Mucosa of descending colon (tissue), 3 donors: Measurements from ENCODE around the gene ZMYND12. TPM values are rescaled to one million over a fixed set of nuclear protein-coding genes. Genes with fewer than 3 reads are reported as not detected.
A peak's percentile ranks its signal among the peaks of the same experiment; 100 is the strongest.

Source experiments
- ATAC-seq: fragments of 200-7000 bp; cut with Tn5 transposase; one replicate; pipeline ENCODE4 v1.9.1; 2020; ENCODE audit warnings: mild to moderate bottlenecking, moderate library complexity
- DNase-seq, 3 donors: peaks; one replicate each; pipeline ENCODE4 v3.0.0-alpha.2; 2020
- H3K36me3 ChIP-seq: fragments of 200-600 bp; one replicate; pipeline ENCODE4 v1.8.0; 2021; ENCODE audit warnings: low read depth, mild to moderate bottlenecking
- H3K4me1 ChIP-seq: fragments of 200-600 bp; one replicate; pipeline ENCODE4 v1.8.0; 2021; ENCODE audit warnings: low read depth, mild to moderate bottlenecking
- H3K4me3 ChIP-seq: fragments of 200-600 bp; one replicate; pipeline ENCODE4 v1.8.0; 2021; ENCODE audit warnings: mild to moderate bottlenecking
- H3K9me3 ChIP-seq: fragments of 200-600 bp; one replicate; pipeline ENCODE4 v1.8.0; 2021; ENCODE audit warnings: mild to moderate bottlenecking
- CTCF ChIP-seq: fragments of 200-600 bp; IDR thresholded peaks from one replicate; pipeline ENCODE4 v1.8.0; 2022; ENCODE audit warnings: antibody characterized with exemption, mild to moderate bottlenecking
- intact Hi-C, 2 donors: fragments of 100-400 bp; cut with DNase I in 1 of 2; cut with micrococcal nuclease in 1 of 2; formaldehyde crosslinking; loops; one replicate each; pipeline versions ENCODE4 v1.11.0 to v1.11.1; 2022; cut with DNase I, micrococcal nuclease
- total RNA-seq, 3 donors: library from RNA; stranded (reverse); fragmentation: NEBNext Ultra II Directional in 2 of 3; extraction: Animal tissue kit (Norgen Biotek cat#: 25700) in 2 of 3; gene quantifications; one replicate each; pipeline versions ENCODE4 v1.2.1 to v1.2.4, GENCODE V29; 2021 to 2023
- donor health status: DM: no; HTN: no; CAD: no; lungs with moderate emphysema.
- donor health status: DM: no; HTN: no; CAD: no.
- donor health status: DM: no; HTN: yes; CAD: no.

The ZMYND12 gene
- total RNA-seq, 3 donors from 2014 or later = 1.2 to 3.0 (median 2.2) TPM

- intact Hi-C loops = no loop called here
- H3K36me3 ChIP-seq = no peaks in the 10 kb centered on the region
- no peaks in the 10 kb centered on the region for H3K9me3 ChIP-seq
- TF ChIP-seq CTCF = no peak
- no peak overlapping the region for H3K4me3 ChIP-seq
- DNase-seq (no peak), ATAC-seq (peak; percentile 71)
- peaks cover 12% of the 10 kb centered on the region for H3K4me1 ChIP-seq
These were observed 63.6 kb downstream of the ZMYND12 start for GRCh38 chr1:42392255-42392654.

- intact Hi-C loops = no loop called here
These were observed 69.8 kb downstream of the ZMYND12 start for GRCh38 chr1:42386051-42386450.

GRCh38 chr1:42385283-42385682, 70.5 kb downstream of the ZMYND12 start:
- DNase-seq = no peak
- intact Hi-C loops = no loop called here
- no peak for TF ChIP-seq CTCF
- H3K9me3 ChIP-seq = no peaks in the 10 kb centered on the region
- no peaks in the 10 kb centered on the region for H3K36me3 ChIP-seq
- no peaks in the 10 kb centered on the region for H3K4me1 ChIP-seq
- no peak overlapping the region for H3K4me3 ChIP-seq
- ATAC-seq = no peak

More at GRCh38 chr1:42386051-42386450, 69.8 kb downstream of the ZMYND12 start:
- Histone ChIP-seq H3K9me3 (no peaks in the 10 kb centered on the region), H3K4me1 (no peaks in the 10 kb centered on the region), H3K4me3 (no peak overlapping the region), H3K36me3 (no peaks in the 10 kb centered on the region)
- ATAC-seq (no peak), DNase-seq (no peak)
- TF ChIP-seq CTCF = no peak

GRCh38 chr1:42381280-42381673, 74.5 kb downstream of the ZMYND12 start:
- Histone ChIP-seq H3K9me3 (no peaks in the 10 kb centered on the region), H3K4me1 (no peaks in the 10 kb centered on the region), H3K36me3 (no peaks in the 10 kb centered on the region), H3K4me3 (peak overlapping the region; percentile 23)
- ATAC-seq (no peak), DNase-seq (no peak)
- no peak for TF ChIP-seq CTCF
- intact Hi-C loops = no loop called here

GRCh38 chr1:42380586-42381279, 75.1 kb downstream of the ZMYND12 start, which contains the start of gene RIMKLA:
TSS of gene RIMKLA (plus strand) at chr1:42380792. CDS start at chr1:42380935, 143 bp downstream.
- intact Hi-C loops = no loop called here
- no peak for TF ChIP-seq CTCF
- DNase-seq = peak; percentile 63 to 78 (median 64)

More at GRCh38 chr1:42380586-42381279, 75.1 kb downstream of the ZMYND12 start, which contains the start of gene RIMKLA:
- Histone ChIP-seq H3K4me1 (no peaks in the 10 kb centered on the region), H3K9me3 (no peaks in the 10 kb centered on the region), H3K36me3 (no peaks in the 10 kb centered on the region), H3K4me3 (peak within 1 kb of the TSS; percentile 23)
- ATAC-seq = peak; percentile 96

Other genes with a start within 250 kb of the ZMYND12 start
- 10 to 100 TPM; 47.0 to 57.3 (median 53.4) TPM for gene FOXJ3, start 120.8 kb downstream of the ZMYND12 start, total RNA-seq
- gene RIMKLA, start 75.2 kb downstream of the ZMYND12 start, total RNA-seq = 10 to 100 TPM; 13.3 to 18.9 (median 14.5) TPM
- 10 to 100 TPM; 62.2 to 90.5 (median 75.8) TPM for gene PPCS, start 521 bp upstream of the ZMYND12 start, total RNA-seq
- gene CCDC30, start 7.3 kb upstream of the ZMYND12 start, total RNA-seq = 1 to 10 TPM; 2.2 to 3.8 (median 3.7) TPM
- 10 to 100 TPM; 20.1 to 47.7 (median 23.3) TPM for gene PPIH, start 202.4 kb upstream of the ZMYND12 start, total RNA-seq
- gene YBX1, start 226.4 kb upstream of the ZMYND12 start, total RNA-seq = 100 to 1,000 TPM; 377 to 521 (median 511) TPM